DMS153 treated with DMSO at 0.1 percent for 48 hours (cell line): ENCODE measurements around the gene WWC2.
A peak's percentile ranks its signal among the peaks of the same experiment; 100 is the strongest.
"Not testable (repeated sequence)": the region's sequence is repeated elsewhere in the genome, so short reads cannot be mapped to it uniquely, and the experiment has no call there.

Source experiments
- DNase-seq: peaks from one replicate; lab custom pipeline; 2025; ENCODE audit not compliant: unreplicated experiment; lab: John Stamatoyannopoulos, UW

WWC2 gene

DNA sequence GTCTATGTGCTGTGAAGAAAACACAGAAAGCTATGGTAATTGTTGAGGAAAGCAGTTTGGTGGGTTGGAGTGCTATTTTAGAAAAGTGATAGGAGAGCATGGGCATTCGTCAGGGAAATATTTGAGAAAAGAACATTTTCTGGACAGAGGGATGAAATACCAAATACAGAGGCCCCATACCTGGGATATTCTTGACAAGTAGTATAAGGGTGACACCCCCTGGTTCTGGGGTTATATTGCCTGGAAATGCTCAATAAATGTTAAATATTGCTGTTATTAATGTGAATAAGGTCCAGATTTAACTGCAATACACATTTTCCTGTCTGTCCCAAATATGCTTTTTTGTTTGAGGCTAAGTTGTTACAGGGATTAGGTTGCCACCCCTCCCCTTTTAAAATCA is 42.9 kb downstream of the WWC2 start:
- DNase-seq = no peak

DNA sequence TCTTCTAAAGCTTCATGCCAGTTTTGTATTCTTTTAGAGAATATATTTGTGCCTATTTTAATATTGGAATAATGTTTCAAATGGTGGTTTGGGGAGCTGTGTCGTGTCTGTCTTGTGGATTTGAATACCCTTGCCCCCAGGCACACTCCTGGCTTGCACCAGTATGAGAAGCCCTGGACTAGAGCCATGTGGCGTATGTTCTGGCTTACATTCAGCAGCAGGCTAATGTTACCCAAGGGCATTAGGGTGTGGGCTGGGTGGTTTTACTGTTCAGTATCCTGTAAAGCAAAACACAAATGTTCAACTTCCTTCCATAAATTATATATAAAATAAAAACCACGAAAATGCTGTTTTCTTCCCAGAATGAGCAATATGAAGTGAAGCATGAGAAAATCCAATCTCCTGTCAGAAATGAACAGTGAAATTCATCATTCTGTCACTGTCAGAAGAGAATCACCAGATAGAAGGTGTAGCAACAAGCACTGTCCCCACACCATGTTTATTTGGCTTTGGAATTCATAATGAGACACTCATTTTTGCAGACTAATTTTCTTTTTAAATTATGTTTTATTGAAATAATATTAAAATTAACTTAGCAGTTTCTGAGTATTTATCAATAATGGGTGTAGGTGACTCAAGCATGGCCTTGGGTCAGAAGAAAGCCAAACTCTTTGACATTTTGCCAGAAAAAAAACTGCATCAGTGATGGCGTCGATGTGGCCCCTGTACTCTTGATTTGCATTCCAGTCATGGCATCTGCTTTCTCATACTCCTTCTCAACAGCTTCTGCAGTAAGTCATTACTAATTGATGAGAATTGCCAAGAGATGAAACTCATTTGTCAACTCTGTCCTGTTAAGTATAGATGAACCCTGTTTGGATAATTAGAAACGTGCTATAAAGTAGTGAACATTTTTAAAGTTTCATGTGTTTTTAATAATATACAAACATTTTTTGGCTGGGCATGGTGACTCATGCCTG is 43.8 kb downstream of the WWC2 start:
- DNase-seq = peak; percentile 15

DNA sequence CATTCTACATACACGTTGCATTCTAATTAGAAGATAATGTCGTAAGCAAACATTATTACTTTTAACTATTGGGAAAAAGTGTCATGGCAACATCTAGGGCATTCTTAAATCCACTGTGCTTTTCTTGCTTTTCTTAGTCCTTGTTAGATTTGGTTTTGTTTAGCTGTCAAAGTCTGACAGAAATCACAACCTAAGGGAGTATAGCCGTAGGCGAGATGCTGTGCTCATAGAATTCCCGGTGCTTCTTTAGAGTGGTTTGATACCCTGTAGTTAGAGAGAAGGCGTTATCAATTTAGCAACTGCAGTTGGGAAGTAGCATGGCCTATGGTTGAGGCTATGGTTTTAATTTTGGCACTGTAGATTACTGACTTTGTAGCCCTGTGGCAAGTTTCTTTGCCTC is 45.7 kb downstream of the WWC2 start:
- DNase-seq = no peak

DNA sequence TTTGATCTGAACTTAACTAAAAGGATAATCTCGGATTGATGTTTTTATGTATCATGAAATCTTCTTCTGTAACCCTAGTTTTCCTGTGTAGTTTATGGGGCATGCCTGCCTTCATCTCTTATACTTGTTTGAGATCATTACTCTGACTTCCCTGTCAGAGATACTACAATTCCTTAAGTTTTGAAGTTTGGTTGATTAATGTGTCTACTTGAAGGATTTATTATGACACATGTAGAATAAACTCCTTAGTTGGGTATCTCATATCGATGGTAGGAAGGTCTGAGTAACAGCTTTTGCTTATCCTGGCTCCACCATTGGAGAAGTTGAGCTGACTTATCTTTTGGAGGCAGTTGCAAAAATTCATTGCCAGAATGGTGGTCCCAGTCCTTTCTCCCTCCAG is 46.7 kb downstream of the WWC2 start:
- DNase-seq = no peak

DNA sequence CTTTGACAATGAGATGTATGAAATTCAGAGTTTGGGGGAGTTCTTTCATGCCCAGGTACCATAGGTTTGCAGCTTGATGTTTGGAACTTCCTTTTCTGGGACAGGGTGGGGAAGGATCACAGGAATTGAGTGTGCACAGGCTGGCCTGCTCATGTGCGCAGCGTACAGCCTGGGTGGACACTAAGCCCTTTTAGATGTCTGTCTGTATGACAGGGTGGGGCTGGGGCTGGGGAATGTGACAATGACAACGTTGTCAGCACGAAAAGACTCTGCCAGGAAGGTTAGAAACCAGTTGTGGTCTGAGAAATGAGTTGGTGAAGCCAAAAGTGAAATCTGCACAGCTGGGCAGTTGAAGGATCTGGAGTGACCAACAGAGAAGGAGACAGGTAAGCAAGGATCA is 47.4 kb downstream of the WWC2 start:
- DNase-seq = no peak

DNA sequence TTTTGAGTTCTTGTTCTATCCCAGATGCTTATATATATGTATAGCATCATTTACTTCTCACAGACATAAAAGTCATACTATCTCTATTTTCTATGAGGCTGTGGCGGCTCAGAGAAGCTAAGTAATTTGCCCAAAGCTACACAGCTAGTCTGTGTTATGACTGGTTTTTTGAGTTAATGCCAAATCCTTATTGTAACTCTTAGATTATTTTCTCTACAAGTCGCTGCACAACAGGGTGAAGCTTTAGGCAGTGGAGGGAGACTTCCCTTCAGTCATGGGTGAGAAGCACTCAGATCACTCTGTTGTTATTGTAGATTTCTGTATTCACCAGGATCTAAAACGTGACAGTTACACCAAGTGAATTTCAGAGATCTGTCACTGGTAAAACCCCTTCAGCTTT is 48.1 kb downstream of the WWC2 start:
- no peak for DNase-seq

DNA sequence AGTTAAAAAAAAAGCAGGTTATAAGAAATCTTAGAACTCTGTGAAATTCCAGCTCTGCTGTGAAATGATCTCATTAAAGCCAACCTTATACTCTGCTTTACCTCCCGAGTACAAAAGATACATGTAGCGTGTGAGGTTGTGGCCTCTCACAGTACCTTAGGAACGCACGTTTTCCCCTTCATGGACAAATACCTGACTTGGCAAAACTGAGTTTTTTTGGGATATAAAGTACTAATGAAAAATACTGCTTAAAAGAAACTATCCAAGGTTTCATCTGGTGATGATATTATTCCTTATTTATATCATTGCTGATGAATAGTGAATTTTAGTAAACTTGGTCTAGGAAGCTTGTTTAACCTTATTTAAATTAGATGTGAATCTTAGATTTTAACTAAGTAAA is 48.9 kb downstream of the WWC2 start:
- DNase-seq = no peak

DNA sequence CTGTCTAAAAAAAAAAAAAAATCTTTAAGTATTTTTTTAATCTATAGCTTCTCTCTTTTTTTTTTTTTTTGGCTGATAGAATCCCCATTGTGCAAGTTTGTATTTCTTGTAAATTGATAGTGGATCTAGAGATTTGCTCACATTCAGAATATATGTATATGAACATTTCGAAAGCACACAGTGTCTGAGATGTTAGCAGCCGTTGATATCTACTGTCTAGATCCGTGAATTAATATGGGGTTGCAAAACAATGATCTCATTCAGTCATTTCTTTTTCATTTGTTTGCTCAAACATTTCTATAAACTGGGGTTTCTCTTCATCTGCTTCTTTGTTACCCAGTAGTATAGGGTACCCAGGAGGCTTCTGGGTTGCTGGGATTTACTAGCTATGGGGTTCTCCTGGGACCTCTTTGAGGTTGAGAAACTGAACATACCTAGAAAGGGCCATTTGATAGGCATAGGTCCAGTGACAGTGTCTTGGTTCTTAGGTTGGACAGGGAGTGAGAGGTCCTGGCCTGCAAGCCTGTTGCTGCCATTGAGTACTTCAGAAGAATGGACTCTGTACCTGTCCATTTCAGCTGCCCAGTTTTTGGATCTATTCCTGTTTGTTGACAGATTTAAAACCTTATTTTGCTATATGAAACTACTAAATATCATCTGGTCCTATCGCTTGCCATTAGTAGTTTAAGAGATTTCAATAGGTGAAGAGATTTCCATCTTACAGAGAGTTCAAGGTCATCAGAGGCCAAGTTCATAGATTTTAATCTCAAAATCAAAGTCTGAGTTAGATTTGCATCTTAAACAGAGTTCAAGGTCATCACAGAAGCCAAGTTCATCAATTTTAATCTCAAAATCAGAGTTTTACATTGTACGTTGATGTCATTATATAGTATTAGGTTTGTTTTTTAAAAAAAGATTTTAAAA is 50.8 kb downstream of the WWC2 start:
- DNase-seq = no peak

DNA sequence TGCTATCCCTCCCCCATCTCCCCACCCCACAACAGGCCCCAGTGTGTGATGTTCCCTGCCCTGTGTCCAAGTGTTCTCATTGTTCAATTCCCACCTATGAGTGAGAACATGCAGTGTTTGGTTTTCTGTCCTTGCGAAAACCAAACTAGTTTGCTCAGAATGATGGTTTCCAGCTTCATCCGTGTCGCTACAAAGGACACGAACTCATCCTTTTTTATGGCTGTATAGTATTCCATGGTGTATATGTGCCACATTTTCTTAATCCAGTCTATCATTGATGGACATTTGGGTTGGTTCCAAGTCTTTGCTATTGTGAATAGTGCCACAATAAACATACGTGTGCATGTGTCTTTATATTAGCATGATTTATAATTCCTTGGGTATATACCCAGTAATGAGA is 51.6 kb downstream of the WWC2 start:
- DNase-seq = not testable (repeated sequence)

DNA sequence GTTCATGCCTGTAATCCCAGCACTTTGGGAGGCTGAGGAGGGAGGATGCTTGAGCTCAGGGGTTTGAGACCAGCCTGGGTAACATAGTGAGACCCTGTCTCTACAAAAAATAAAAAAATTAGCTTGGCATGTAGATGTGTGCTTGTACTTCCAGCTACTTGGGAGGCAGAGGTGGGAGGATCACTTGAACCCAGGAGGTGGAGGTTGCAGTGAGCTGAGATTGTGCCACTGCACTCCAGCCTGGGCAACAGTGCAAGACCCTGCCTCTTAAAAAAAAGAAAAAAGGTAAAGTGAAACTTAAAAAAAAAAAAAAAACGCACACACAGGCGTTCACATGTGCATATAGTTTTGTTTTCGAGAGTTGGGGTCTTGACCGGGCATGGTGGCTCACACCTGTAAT is 53.2 kb downstream of the WWC2 start:
- not testable (repeated sequence) for DNase-seq

DNA sequence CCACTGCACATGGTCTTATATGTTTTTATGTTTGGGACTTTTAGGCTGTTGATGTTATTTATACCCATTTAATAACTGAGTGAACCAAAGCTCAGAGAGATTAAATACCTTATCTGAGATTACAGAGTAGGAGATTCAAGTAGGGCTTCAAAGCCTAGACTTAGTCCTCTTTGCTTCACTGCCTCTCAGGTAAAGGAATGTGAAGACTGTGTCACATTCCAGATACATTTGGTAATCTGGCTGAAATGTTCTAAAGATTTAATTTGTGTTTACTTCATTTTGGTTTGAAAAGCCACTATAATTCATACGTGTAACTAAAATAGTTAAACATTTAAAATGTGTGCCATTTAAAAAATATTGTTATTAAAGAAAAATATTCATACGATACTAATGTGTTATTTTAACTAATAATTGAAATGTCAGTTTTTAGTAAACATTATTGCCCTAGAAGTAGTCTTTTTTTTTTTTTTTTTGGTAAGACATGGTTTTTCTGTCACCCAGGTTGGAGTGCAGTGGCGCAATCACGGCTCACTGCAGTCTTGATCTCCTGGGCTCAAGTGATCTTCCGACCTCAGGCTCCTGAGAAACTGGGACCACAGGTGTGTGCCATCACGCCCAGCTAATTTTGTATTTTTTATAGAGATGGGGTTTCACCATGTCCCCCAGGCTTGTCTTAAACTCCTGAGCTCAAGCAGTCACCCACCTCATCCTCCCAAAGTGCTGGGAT is 54.3 kb downstream of the WWC2 start:
- no peak for DNase-seq

DNA sequence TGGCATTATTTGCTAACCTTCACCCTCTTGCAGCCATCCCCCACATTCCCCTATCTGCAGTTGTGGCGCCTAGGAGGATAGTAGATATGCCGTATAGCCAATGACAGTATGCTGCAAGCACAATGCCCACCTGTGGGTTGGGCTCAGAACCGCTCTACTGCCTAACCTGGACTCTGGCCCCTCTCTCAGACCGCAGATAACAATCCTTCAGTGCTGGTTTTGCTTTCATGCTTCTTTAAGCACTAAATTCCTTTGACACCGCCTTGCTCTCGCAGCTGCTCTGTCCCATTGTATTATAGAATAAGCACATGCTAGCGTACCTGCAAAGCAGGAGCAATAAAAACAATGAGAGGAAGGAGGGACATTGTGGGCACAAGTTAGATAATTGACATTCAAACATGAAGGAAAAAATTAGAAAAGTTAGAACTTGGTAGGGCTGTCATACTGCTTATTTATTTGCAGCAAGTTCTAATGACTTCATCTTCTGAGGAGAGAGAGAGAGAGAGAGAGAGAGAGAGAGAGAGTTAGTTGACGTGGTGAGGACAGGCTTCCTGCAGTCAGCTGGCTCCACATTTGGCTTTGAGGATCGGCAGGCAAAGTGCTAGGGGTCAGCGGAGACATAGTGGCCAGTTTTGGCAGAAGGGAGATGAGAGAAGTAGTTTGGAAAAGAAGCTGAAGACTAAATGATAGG is 55.8 kb downstream of the WWC2 start:
- no peak for DNase-seq

DNA sequence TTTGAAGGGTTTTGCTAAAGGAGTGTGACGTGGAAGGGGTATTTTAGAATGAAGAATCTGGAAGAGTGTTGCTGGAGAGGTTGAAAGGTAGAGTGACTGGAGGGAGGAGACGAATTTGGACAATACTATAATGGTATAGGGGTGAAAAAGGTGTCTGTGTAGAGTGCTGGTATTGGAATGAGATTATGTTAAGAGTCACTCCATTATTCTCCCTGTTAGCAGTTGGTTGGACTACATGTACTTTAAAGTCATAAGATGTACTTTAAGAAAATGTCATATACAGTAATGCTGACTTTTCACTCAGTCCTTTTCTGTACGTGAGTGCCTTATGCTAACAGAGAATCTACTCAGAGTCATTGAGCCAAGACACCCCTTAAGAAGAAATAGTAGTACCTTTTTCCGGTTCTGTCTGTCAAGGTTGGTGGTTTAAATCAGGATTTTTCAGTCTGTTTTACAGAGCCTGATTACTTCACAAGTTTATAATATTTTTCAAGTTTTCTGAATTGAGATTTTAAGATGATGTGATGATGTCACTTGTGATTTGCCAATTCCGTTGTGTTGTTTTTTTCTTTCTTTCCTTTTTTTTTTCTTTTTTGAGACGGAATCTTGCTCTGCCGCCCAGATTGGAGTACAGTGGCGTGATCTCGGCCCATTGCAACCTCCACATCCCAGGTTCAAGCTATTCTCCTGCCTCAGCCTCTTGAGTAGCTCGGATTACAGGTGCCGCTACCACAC is 56.6 kb downstream of the WWC2 start:
- no peak for DNase-seq

DNA sequence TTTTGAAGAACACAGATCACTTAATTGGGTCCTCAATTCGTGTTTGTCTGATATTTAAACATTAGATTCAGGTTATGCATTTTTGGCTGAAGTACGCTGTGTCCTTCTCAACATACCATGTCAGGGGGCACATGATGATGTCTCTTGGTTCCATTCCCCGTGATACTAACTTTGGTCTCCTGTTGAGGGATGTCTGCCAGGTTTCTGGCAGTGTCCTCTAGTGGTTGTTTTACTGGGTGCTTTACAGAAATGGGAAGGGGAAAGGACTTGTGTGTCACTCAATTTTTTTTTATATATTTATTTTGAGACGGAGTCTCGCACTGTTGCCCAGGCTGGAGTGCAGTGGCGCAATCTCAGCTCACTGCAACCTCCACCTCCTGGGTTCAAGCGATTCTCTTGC is 58.2 kb downstream of the WWC2 start:
- DNase-seq = no peak

DNA sequence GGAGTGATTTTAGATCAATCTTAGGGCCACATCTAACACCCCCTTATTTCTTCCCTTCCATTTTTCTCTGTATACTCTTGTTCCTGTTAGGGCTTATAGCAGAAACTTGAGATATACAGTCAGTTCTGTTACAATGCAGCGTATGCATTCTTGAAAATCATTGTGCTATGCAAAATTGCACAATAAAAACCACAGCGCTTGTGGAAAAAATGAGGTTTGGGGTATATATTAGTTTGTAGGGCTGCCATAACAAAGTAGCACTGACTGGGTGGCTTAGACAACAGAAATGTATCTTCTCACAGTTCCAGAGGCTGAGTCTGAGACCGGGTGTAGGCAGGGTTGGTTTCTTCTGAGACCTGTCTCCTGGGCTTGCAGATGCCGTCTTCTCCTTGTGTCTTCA is 59.0 kb downstream of the WWC2 start:
- DNase-seq = no peak

DNA sequence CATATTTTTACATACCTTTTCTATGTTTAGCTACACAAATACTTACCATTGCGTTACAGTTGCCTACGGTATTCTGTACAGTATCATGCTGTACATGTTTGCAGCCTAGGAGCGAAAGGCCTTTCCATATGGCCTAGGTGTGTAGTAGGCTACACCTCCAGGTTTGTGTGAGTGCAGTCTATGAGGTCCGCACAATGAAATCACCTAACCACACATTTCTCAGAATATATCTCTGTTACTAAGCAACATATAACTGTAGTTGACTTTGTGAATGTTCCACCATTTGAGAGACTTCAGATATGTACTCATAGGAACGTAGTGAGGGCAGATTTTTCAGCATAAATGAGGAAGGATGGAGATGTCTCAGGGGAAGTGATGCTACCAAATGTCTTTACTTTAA is 62.6 kb downstream of the WWC2 start:
- no peak for DNase-seq

DNA sequence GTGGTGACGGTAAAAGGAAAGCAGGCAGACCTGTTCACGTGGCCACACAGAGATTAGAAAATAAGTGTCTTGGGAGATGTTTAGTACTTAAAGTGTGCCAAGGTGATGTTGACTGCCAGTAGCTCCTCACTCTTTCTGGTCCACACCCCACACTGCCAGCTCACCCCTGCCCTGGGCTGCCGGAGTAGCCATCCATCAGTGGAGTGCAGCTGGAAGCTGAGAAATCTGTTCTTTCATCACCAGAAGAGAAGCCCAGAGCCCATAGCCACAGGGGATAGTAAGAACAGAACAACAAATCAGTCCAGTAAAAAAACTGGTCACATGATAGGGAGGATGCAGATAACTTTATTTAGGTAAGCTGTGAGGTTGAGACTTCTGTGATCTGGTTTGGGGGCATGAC is 64.1 kb downstream of the WWC2 start:
- DNase-seq = no peak

DNA sequence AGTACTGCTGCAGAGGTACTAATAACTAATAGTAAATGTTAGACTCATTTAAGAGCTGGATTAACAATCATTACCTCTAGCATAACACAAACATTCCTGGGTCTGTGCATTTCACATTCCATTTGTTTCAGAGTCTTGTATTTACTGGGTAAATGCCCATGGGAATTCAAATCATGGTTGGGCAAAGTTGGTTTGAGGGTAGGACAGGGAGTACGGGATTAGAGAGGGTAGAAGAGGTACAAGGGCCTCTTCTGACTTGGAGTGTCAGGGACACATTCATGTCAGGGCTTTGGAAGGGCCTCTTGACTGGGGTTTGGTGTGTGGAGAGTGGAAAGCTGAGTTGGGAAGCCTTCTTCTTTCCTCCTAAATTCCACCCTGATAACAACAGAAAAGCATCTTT is 65.9 kb downstream of the WWC2 start:
- DNase-seq = no peak

DNA sequence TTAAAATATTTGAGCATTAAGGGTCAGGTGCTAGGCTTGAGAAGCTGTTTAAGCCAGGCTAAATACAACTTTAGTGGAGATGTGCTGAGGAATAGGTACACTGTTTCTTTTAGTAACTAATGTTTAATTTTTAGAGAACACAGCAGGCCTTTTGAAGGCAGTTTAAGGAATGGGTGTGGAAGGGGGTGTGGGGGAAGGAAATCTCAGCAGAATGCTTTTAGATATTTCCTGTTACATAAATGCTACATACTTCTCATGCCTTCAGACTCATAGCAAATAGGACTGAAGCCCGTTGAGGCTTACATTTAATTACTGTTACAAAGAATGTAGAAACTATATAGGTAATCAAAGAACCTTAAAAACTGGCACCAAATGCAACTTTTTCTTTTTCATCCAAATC is 66.3 kb downstream of the WWC2 start:
- DNase-seq = no peak

DNA sequence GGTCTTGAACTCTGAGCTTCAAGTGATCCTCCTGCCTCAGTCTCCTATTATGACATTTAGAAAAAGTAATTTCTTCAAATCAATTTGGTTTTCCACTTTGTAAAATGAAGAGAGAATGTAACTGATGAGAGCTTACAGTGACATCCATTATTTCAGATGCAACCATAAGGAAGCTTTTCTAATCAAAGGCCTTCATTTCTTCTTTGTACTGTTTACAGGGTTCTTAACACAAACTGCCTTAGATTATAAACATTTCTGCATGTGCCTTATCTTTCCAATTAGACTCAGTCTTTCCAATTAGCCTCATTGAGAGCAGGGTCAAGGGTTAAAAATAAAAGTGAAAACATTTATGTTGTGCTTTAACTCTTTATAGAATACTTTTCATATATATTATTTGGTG is 71.8 kb downstream of the WWC2 start:
- no peak for DNase-seq
